NCI-H1436 treated with DMSO at 0.1 percent for 48 hours (cell line): ENCODE data around the gene FAR2.
"Not testable (repeated sequence)": the region's sequence is repeated elsewhere in the genome, so short reads cannot be mapped to it uniquely, and the experiment has no call there.

Source experiments
- DNase-seq: peaks from one replicate; lab custom pipeline; 2025; lab: John Stamatoyannopoulos, UW

The FAR2 gene

GRCh38 chr12:29148911-29149690 is at the start of gene FAR2:
Gene FAR2, plus strand, starts transcription at chr12:29149278. Its CDS starts 121,172 bp downstream, at chr12:29270450.
- DNase-seq, result no peak

GRCh38 chr12:29102741-29103140 is 46.3 kb upstream of the FAR2 start:
- no peak for DNase-seq

GRCh38 chr12:29103539-29103974 is 45.5 kb upstream of the FAR2 start:
- no peak for DNase-seq

DNA sequence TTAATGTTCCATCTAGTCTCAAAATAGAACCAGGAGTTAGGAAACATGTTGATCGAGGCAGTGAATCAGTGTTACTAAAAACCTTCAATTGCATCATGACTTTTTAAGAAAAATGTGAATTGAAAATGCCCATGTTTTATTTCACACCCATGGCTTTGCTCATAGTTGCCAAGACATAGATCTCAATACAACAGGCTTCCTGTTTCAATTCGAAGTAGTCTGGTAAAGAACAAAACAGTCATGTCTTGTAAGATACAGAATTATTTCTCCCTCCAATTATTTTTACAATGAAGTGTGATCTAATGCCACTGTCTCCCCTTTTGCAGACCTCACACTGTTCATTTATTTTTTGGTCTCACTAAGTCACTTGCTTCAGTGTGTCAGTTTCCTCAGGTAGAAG is 44.6 kb upstream of the FAR2 start:
- no peak for DNase-seq

GRCh38 chr12:29110506-29111442 is 38.3 kb upstream of the FAR2 start:
- DNase-seq, result no peak

DNA sequence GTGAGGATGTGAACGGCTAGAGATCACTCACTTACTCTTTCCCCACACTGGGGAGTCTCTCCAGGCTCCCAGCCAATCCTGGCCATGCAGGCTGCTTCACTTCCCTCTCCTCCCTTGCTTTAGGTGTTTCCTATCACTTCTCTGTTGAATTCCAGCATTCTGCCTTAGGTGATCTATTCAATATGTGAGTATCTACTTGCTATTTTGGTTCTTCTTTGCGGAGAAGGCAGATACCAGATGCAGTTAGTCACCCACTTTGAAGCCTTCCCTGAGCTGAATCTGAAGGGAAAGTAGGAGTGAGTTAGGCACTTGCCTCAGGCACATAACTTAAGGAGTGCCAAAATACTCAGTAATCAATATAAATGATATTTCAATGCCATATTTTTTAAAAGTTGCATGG is 36.0 kb upstream of the FAR2 start:
- DNase-seq, result no peak

DNA sequence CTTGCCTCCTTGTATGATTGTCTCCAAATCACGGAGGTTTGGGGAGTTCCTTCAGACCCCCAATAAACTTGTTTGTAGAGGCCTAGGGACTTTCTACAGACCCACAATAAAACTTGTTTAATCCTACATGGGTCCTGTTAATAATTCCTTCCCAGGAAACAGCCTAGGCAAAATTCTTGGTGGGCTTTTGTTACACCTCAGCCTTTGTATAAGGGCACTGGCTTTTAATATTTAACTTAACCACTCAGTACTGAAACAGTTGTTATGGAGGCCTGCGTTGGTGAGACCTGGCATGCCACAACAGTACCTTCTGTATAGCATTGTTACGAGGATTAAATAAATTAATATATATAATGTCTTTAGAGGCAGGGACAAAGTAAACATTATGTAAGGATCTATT is 32.7 kb upstream of the FAR2 start:
- no peak for DNase-seq

GRCh38 chr12:29131539-29131938 is 17.5 kb upstream of the FAR2 start:
- no peak for DNase-seq

- DNase-seq, result no peak
These were observed 16.8 kb upstream of the FAR2 start for GRCh38 chr12:29132316-29132715.

- DNase-seq, result no peak
These were observed 15.9 kb upstream of the FAR2 start for GRCh38 chr12:29133181-29133580.

DNA sequence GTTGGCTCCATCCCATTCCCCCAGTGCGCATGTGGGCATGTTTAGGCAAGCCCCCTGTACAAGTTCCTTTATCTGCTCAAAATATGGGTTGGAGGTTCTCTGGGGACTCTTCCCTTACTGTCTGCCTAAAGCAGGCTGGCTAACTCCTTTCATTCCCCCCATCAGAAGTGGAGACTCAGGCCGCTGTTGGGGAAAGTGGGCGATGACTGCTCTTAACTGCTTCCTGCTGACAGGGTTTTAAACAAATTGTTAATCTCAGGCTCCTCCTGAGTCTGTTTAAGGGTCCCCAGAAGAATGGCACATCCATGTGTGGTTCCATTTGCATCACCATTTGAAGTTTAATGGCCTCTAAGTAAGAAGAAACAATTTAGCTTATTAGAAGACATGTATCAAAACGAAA is 15.4 kb upstream of the FAR2 start:
- no peak for DNase-seq

DNA sequence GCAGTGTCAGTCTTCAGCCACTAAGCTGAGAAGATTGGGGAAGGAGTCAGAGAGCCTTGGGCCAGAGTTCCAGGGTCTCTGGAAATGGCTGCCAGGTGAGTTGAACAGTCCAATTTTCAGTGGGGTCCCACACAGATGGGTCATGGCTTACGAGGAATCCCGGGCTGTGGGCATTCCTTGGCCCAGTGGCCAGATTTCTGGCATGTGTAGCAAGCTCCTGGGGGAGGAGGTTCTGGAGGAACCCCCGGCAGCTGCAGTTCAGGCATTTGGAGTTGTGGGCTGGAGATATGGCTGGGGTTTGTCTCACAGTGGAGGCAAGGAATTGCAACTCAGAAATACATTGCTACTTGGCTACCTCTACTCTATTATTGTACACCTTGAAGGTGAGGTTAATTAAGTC is 10.8 kb upstream of the FAR2 start:
- not testable (repeated sequence) for DNase-seq

- DNase-seq, result not testable (repeated sequence)
These were observed 10.2 kb upstream of the FAR2 start for GRCh38 chr12:29138855-29139254.

- no peak for DNase-seq
These were observed 3.5 kb upstream of the FAR2 start for GRCh38 chr12:29145372-29146170.

GRCh38 chr12:29146196-29146595 is 2.9 kb upstream of the FAR2 start:
- DNase-seq, result no peak

GRCh38 chr12:29147731-29148595 is 1.1 kb upstream of the FAR2 start:
- DNase-seq, result no peak

DNA sequence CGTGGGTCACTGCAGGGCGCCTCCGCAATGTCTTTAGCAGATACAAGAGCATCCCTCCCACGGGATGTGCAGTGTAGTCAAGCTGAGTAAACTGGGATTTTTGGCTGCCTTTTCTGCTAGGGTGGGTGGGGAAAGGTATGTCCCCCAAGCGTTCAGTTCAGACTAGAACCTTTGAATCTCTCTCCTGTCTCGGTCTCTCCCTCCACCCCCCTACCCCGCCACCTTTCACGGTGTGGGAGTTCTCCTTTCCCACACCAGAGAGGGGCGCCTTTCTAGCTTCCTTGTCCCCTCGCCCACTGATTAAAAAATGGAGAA is 525 bp upstream of the FAR2 start:
- DNase-seq, result no peak

DNA sequence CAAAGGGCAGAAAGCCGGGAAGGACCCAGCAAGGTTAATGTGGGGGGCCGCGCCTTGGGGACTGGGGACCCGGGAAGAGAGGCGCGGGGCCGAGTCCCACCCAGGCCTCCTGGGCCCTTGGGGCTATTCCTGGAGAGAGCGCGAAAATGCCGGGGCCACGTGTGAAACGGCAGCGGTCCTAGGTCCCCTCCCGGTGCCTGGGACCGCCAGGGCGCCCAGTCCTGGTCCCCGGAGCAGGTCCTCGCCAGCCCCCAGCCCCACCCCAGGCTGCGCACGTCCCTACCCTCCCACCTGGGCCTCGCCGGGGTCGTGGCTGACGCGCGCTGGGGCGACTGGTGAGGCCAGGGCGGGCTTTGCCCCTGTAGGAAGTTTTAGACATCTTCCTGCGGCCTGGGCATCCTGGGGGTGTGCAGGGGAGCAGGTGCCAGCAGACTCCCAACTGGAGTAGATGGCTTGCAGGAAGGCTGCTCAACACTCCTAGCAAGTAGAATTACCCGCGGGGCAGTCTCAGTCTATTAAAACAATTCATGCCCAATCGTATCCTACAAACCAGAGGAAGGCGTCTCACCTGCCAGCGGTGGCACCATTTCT is 708 bp downstream of the FAR2 start:
- DNase-seq, result no peak

DNA sequence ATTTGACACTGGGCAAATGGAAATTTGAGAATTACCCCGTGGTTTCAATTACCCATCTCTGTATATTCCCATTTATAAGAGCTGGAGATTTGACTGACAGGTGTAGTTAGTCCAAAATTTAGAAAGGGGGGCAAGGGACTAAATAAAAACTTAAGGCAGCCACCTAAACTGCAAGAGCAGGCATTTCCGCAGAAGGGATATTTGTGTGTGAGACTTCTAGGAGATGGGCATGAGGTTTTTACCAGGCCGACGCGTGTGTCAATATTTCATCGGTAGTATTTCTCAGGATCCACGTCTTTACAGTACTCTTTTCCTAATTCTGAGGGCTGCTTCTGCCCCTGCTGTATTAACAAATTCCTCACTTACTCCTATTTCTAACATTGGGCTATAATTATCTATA is 1.4 kb downstream of the FAR2 start:
- DNase-seq, result no peak

DNA sequence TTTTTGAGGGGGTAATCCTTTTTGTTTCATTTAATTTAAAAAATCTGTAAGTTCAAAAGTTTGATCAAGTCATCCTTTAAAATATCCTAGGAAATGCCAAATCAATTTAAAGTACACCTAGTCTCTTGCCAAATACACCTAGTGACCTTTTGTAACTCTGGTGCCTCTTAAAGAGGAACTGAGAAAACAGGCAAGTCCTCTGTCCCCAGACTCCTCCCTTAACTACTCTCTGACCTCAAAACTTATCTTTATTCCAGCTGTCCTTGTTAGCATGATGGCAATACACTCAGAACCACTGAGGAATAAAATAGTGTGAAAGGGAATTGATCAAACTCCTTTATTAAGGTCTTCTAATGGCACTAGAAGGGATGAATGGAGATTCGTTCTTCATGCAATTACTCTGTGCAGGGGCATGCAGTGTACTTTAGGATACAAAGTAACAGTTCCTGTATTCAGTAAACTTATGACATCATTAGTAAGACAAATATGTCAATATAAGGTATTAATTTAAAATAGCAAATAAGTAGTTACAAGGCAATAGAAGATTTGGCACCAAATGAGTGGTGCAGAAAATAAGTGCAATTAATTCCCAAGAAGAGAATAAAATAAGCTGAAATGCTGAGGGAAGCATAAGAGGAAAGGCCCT is 3.3 kb downstream of the FAR2 start:
- DNase-seq, result no peak
